Measurements from ENCODE around the gene UBE4B. TPM values are rescaled to one million over a fixed set of nuclear protein-coding genes. Genes with fewer than 3 reads are reported as not detected.

The UBE4B gene
- total and polyA plus RNA-seq, 8 donors = 38.0 to 54.1 (median 48.3) TPM

- Histone ChIP-seq H3K9me3 (no peaks in the 10 kb centered on the region), H3K4me3 (no peak overlapping the region), H3K27ac (peak overlapping the region in 1 of 2 donors; percentile 28), H3K36me3 (peaks cover 0 to 92% of the 10 kb centered on the region in 2 donors), H3K27me3 (no peaks in the 10 kb centered on the region), H3K4me1 (no peaks in the 10 kb centered on the region)
- intact Hi-C loops (cut with DNase I) = no loop called here
- TF ChIP-seq, protein P1, sequence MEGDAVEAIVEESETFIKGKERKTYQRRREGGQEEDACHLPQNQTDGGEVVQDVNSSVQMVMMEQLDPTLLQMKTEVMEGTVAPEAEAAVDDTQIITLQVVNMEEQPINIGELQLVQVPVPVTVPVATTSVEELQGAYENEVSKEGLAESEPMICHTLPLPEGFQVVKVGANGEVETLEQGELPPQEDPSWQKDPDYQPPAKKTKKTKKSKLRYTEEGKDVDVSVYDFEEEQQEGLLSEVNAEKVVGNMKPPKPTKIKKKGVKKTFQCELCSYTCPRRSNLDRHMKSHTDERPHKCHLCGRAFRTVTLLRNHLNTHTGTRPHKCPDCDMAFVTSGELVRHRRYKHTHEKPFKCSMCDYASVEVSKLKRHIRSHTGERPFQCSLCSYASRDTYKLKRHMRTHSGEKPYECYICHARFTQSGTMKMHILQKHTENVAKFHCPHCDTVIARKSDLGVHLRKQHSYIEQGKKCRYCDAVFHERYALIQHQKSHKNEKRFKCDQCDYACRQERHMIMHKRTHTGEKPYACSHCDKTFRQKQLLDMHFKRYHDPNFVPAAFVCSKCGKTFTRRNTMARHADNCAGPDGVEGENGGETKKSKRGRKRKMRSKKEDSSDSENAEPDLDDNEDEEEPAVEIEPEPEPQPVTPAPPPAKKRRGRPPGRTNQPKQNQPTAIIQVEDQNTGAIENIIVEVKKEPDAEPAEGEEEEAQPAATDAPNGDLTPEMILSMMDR (IDR thresholded peaks at IDR 0.05) = no peak
- DNase-seq (no peak), ATAC-seq (no peak)
Observed at GRCh38 chr1:10170239-10170574, 137.4 kb downstream of the UBE4B start.

DNA sequence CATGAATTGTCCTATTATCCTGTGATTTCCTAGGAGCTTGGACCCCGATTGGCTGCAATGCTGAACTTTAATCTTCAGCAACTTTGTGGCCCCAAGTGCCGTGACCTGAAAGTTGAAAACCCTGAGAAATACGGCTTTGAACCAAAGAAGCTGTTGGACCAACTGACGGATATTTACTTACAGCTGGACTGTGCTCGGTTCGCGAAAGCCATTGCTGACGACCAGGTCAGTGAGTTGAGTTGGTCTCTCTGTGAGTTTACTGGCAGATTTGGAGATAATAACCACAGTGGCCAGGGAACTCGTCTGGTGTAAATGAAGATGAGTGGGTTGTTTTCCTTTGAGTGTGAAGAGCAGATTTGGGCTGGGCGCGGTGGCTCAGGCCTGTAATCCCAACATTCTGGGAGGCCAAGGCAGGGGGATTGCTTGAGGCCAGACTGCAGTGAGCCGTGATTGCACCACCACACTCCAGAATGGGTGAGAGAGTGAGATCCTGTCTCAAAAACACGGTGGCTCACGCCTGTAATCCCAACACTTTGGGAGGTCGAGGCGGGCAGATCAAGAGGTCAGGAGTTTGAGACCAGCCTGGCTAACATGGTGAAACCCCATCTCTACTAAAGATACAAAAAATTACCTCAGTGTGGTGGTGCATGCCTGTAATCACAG is 138.5 kb downstream of the UBE4B start:
- no peaks in the 10 kb centered on the region for H3K27me3 ChIP-seq
- no peak overlapping the region for H3K4me3 ChIP-seq
- no peaks in the 10 kb centered on the region for H3K9me3 ChIP-seq
- H3K36me3 ChIP-seq = peaks cover 0 to 90% of the 10 kb centered on the region in 2 donors
- no peak for ATAC-seq
- H3K27ac ChIP-seq = no peak overlapping the region
- intact Hi-C loops (cut with DNase I) = no loop called here
- TF ChIP-seq, protein P1 (IDR thresholded peaks at IDR 0.05) = no peak
- no peak for DNase-seq
- H3K4me1 ChIP-seq = no peaks in the 10 kb centered on the region

DNA sequence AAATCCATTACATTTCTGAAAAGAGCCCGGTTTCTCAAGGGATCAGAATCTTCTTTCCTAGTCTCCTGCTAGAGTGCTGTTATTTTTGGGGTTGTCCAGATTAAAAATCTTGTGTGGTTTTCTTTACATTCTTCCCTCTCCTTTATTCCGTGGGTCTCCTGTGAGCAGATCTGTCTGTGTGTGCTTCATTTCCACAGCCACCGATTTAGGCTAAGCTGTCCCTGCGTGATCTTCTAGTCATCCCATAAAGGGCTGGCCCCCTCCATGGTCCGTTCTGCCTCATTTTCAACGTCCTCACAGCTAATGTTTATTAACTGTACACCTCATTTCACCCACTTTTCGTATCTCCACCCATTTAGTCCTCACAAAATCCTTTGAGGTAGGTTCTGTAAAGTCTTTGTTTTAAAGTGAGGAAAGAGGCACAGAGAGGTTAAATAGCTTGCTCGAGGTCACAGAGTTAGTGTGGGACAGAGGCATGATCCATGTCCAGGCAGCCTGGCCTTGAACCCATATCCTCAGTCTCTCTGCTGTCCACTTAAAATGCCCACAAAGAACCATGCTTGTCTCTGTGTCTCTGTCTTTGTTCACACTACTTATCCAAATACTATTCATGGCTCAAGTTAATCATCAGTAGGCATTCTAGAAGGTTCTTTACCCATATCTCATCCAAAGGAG is 139.4 kb downstream of the UBE4B start:
- Histone ChIP-seq H3K4me3 (no peak overlapping the region), H3K36me3 (peaks cover 0 to 82% of the 10 kb centered on the region in 2 donors), H3K27me3 (no peaks in the 10 kb centered on the region), H3K9me3 (no peaks in the 10 kb centered on the region), H3K4me1 (no peaks in the 10 kb centered on the region), H3K27ac (no peak overlapping the region)
- DNase-seq (no peak), ATAC-seq (no peak)
- intact Hi-C loops (cut with DNase I) = no loop called here
- TF ChIP-seq, protein P1 (IDR thresholded peaks at IDR 0.05) = no peak

DNA sequence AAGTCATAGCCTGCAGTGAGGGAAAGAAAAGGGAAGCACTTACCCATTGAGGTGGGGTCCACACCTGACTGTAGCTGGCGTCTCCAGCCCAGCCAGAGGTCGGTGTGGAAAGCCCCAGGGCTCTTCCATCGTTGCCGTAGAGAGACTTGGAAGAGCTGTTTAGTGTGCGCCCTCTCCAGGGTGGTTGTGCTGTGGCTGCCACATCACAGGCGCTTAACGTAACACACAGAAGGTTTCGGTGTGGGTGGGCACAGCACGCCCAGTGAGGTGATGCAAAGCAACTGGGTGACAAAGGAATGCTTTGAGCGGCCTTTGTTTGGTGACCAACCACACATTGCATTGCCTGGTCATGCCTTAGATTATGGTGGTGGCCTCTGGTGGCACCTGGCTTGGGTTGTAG is 140.8 kb downstream of the UBE4B start:
- Histone ChIP-seq H3K27ac (no peak overlapping the region), H3K36me3 (peaks cover 0 to 82% of the 10 kb centered on the region in 2 donors), H3K4me3 (no peak overlapping the region), H3K27me3 (no peaks in the 10 kb centered on the region), H3K9me3 (no peaks in the 10 kb centered on the region), H3K4me1 (no peaks in the 10 kb centered on the region)
- no peak for DNase-seq
- TF ChIP-seq, protein P1 (IDR thresholded peaks at IDR 0.05) = no peak
- intact Hi-C loops (cut with DNase I) = no loop called here
- no peak for ATAC-seq

- peaks cover 0 to 73% of the 10 kb centered on the region in 2 donors for H3K36me3 ChIP-seq
- ATAC-seq = no peak
- DNase-seq = no peak
- intact Hi-C loops (cut with DNase I) = no loop called here
- no peak overlapping the region for H3K4me3 ChIP-seq
- H3K27ac ChIP-seq = no peak overlapping the region
- TF ChIP-seq, protein P1 (IDR thresholded peaks at IDR 0.05) = no peak
- no peaks in the 10 kb centered on the region for H3K27me3 ChIP-seq
- H3K4me1 ChIP-seq = no peaks in the 10 kb centered on the region
- H3K9me3 ChIP-seq = no peaks in the 10 kb centered on the region
Observed at GRCh38 chr1:10177876-10178275, 145.1 kb downstream of the UBE4B start.
